ENCODE data around the gene BAHCC1.

Gene BAHCC1

DNA sequence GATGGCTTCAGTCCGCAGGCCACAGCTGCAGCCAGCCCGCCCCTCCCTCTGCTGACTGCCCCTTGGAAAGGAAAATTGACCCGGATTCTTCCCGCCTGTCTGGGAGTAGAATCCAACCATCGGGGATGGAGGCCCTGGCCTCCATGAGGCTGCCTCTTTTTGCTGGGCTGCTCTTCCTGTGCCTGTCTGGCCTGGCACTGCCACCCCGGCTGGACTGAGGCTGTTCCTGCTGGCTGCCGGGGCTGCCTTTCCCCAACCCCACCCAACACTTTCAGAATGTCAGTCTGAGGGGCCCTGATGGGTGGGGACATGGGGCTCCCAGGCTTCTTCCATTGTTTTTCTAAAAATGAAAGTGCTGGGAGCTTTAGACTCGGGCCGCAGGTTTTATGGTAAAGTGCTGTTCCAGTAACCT lies 7.3 kb downstream of the BAHCC1 start:
- no peaks in the 10 kb centered on the region for H3K36me3 ChIP-seq (ENCODE audit: insufficient read depth, low read length)
- H2AFZ ChIP-seq (ENCODE audit: low read length) = no peak overlapping the region
- H3K9ac ChIP-seq (ENCODE audit: low read length) = no peak overlapping the region
- no peaks in the 10 kb centered on the region for H3F3A ChIP-seq (ENCODE audit: insufficient read depth, low read length)
- H3K9me2 ChIP-seq (ENCODE audit: low read depth, low read length) = no peaks in the 10 kb centered on the region
- no peaks in the 10 kb centered on the region for H3K9me3 ChIP-seq (ENCODE audit: low read length)
- H3K4me3 ChIP-seq (ENCODE audit: low read depth, low read length, poor library complexity, severe bottlenecking) = no peak overlapping the region
- H3K4me2 ChIP-seq (ENCODE audit: low read length) = no peak overlapping the region
- no peaks in the 10 kb centered on the region for H3K4me1 ChIP-seq (ENCODE audit: insufficient read depth, low read length, severe bottlenecking)
- no peaks in the 10 kb centered on the region for H3K79me2 ChIP-seq (ENCODE audit: insufficient read depth, low read length)
- TF ChIP-seq, protein P1, sequence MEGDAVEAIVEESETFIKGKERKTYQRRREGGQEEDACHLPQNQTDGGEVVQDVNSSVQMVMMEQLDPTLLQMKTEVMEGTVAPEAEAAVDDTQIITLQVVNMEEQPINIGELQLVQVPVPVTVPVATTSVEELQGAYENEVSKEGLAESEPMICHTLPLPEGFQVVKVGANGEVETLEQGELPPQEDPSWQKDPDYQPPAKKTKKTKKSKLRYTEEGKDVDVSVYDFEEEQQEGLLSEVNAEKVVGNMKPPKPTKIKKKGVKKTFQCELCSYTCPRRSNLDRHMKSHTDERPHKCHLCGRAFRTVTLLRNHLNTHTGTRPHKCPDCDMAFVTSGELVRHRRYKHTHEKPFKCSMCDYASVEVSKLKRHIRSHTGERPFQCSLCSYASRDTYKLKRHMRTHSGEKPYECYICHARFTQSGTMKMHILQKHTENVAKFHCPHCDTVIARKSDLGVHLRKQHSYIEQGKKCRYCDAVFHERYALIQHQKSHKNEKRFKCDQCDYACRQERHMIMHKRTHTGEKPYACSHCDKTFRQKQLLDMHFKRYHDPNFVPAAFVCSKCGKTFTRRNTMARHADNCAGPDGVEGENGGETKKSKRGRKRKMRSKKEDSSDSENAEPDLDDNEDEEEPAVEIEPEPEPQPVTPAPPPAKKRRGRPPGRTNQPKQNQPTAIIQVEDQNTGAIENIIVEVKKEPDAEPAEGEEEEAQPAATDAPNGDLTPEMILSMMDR (IDR thresholded peaks at IDR 0.05; ENCODE audit: low read length) = no peak
- no peak for TF ChIP-seq EZH2 (IDR thresholded peaks at IDR 0.05; ENCODE audit: borderline replicate concordance, low read length)
- H3K27me3 ChIP-seq (ENCODE audit: insufficient read depth, low read length) = peaks cover 11% of the 10 kb centered on the region
- H3K27ac ChIP-seq (ENCODE audit: low read depth, low read length, poor library complexity, severe bottlenecking) = no peak overlapping the region
- H4K20me1 ChIP-seq (ENCODE audit: insufficient read depth, low read length) = no peaks in the 10 kb centered on the region

GRCh38 chr17:81402981-81403467 lies 7.8 kb downstream of the BAHCC1 start:
- Histone ChIP-seq H3F3A (ENCODE audit: insufficient read depth, low read length) (no peaks in the 10 kb centered on the region), H3K4me3 (ENCODE audit: low read depth, low read length, poor library complexity, severe bottlenecking) (no peak overlapping the region), H3K9me2 (ENCODE audit: low read depth, low read length) (no peaks in the 10 kb centered on the region), H3K27ac (ENCODE audit: low read depth, low read length, poor library complexity, severe bottlenecking) (no peak overlapping the region), H3K4me1 (ENCODE audit: insufficient read depth, low read length, severe bottlenecking) (no peaks in the 10 kb centered on the region), H3K79me2 (ENCODE audit: insufficient read depth, low read length) (no peaks in the 10 kb centered on the region), H3K9me3 (ENCODE audit: low read length) (no peaks in the 10 kb centered on the region), H4K20me1 (ENCODE audit: insufficient read depth, low read length) (no peaks in the 10 kb centered on the region), H3K4me2 (ENCODE audit: low read length) (no peak overlapping the region), H3K9ac (ENCODE audit: low read length) (no peak overlapping the region), H3K36me3 (ENCODE audit: insufficient read depth, low read length) (no peaks in the 10 kb centered on the region), H3K27me3 (ENCODE audit: insufficient read depth, low read length) (peaks cover 11% of the 10 kb centered on the region), H2AFZ (ENCODE audit: low read length) (no peak overlapping the region)
- TF ChIP-seq EZH2 (IDR thresholded peaks at IDR 0.05; ENCODE audit: borderline replicate concordance, low read length) = no peak
- TF ChIP-seq, protein P1 (IDR thresholded peaks at IDR 0.05; ENCODE audit: low read length) = no peak

- TF ChIP-seq, protein P1 (IDR thresholded peaks at IDR 0.05; ENCODE audit: low read length) = no peak
- H3K27ac ChIP-seq (ENCODE audit: low read depth, low read length, poor library complexity, severe bottlenecking) = no peak overlapping the region
- no peaks in the 10 kb centered on the region for H3K36me3 ChIP-seq (ENCODE audit: insufficient read depth, low read length)
- H3K79me2 ChIP-seq (ENCODE audit: insufficient read depth, low read length) = no peaks in the 10 kb centered on the region
- no peak overlapping the region for H3K4me2 ChIP-seq (ENCODE audit: low read length)
- H4K20me1 ChIP-seq (ENCODE audit: insufficient read depth, low read length) = no peaks in the 10 kb centered on the region
- no peaks in the 10 kb centered on the region for H3K4me1 ChIP-seq (ENCODE audit: insufficient read depth, low read length, severe bottlenecking)
- no peak overlapping the region for H3K4me3 ChIP-seq (ENCODE audit: low read depth, low read length, poor library complexity, severe bottlenecking)
- H3K27me3 ChIP-seq (ENCODE audit: insufficient read depth, low read length) = peaks cover 11% of the 10 kb centered on the region
- H3F3A ChIP-seq (ENCODE audit: insufficient read depth, low read length) = no peaks in the 10 kb centered on the region
- H2AFZ ChIP-seq (ENCODE audit: low read length) = no peak overlapping the region
- no peaks in the 10 kb centered on the region for H3K9me2 ChIP-seq (ENCODE audit: low read depth, low read length)
- H3K9me3 ChIP-seq (ENCODE audit: low read length) = no peaks in the 10 kb centered on the region
- H3K9ac ChIP-seq (ENCODE audit: low read length) = no peak overlapping the region
Measured at GRCh38 chr17:81403671-81404534, 8.6 kb downstream of the BAHCC1 start.

Data from OCI-LY1 (cell line).